Ramos (cell line): Measurements from ENCODE around the gene TLX1.

Experiments used
- in situ Hi-C: fragments of 300-500 bp; cut with MboI; formaldehyde crosslinking; loops from one replicate; pipeline ENCODE4 v1.14.3; 2022; ENCODE audit warnings: low sequenced_read_pairs; ENCODE audit not compliant: unreplicated experiment

TLX1 gene

GRCh38 chr10:101130984-101131961 lies at the start of gene TLX1:
Gene TLX1 (plus strand): TSS chr10:101131300. CDS start chr10:101131542, 242 bp downstream.
- in situ Hi-C loops: no loop called here

- in situ Hi-C loops: no loop called here
Observed at GRCh38 chr10:101085846-101086245, 45.3 kb upstream of the TLX1 start.

- in situ Hi-C loops: no loop called here
Observed at GRCh38 chr10:101087376-101087775, 43.7 kb upstream of the TLX1 start.

- in situ Hi-C loops: no loop called here
Observed at GRCh38 chr10:101087965-101088364, 43.1 kb upstream of the TLX1 start.

GRCh38 chr10:101089520-101090299 lies 41.4 kb upstream of the TLX1 start:
- in situ Hi-C loops: no loop called here

- in situ Hi-C loops: no loop called here
Observed at GRCh38 chr10:101090597-101090996, 40.5 kb upstream of the TLX1 start.

GRCh38 chr10:101091546-101092290 lies 39.4 kb upstream of the TLX1 start:
- in situ Hi-C loops: no loop called here

- in situ Hi-C loops: no loop called here
Observed at GRCh38 chr10:101092881-101093354, 38.2 kb upstream of the TLX1 start.

- in situ Hi-C loops: no loop called here
Observed at GRCh38 chr10:101094121-101094879, 36.8 kb upstream of the TLX1 start.

- in situ Hi-C loops: no loop called here
Observed at GRCh38 chr10:101095004-101095403, 36.1 kb upstream of the TLX1 start.

- in situ Hi-C loops: no loop called here
Observed at GRCh38 chr10:101095550-101096213, 35.4 kb upstream of the TLX1 start.

GRCh38 chr10:101096378-101096777 lies 34.7 kb upstream of the TLX1 start:
- in situ Hi-C loops: no loop called here

- in situ Hi-C loops: no loop called here
Observed at GRCh38 chr10:101097881-101098280, 33.2 kb upstream of the TLX1 start.

GRCh38 chr10:101099901-101100300 lies 31.2 kb upstream of the TLX1 start:
- in situ Hi-C loops: loop anchor here (5.0 kb wide), 1 partner anchor 42 kb away; no protein-coding TSS in a partner anchor

GRCh38 chr10:101101372-101101881 lies 29.7 kb upstream of the TLX1 start:
- in situ Hi-C loops: loop anchor here (5.0 kb wide), 1 partner anchor 41 kb away; no protein-coding TSS in a partner anchor

GRCh38 chr10:101103430-101103829 lies 27.7 kb upstream of the TLX1 start:
- in situ Hi-C loops: loop anchor here (5.0 kb wide), 1 partner anchor 39 kb away; no protein-coding TSS in a partner anchor

GRCh38 chr10:101106351-101106750 lies 24.7 kb upstream of the TLX1 start:
- in situ Hi-C loops: no loop called here

GRCh38 chr10:101107771-101108170 lies 23.3 kb upstream of the TLX1 start:
- in situ Hi-C loops: no loop called here
